Stimulated activated CD4-positive, alpha-beta T cell treated with anti-CD3 and anti-CD28 coated beads, Interleukin-15, amount 100 ng/mL, for 24 hours (primary cell): ENCODE measurements around the gene ANKRD65.
"Not testable (repeated sequence)": the region's sequence is repeated elsewhere in the genome, so short reads cannot be mapped to it uniquely, and the experiment has no call there.

Experiments
- DNase-seq: peaks from one replicate; pipeline ENCODE4 v3.0.0-alpha.2; 2020

ANKRD65 gene

DNA sequence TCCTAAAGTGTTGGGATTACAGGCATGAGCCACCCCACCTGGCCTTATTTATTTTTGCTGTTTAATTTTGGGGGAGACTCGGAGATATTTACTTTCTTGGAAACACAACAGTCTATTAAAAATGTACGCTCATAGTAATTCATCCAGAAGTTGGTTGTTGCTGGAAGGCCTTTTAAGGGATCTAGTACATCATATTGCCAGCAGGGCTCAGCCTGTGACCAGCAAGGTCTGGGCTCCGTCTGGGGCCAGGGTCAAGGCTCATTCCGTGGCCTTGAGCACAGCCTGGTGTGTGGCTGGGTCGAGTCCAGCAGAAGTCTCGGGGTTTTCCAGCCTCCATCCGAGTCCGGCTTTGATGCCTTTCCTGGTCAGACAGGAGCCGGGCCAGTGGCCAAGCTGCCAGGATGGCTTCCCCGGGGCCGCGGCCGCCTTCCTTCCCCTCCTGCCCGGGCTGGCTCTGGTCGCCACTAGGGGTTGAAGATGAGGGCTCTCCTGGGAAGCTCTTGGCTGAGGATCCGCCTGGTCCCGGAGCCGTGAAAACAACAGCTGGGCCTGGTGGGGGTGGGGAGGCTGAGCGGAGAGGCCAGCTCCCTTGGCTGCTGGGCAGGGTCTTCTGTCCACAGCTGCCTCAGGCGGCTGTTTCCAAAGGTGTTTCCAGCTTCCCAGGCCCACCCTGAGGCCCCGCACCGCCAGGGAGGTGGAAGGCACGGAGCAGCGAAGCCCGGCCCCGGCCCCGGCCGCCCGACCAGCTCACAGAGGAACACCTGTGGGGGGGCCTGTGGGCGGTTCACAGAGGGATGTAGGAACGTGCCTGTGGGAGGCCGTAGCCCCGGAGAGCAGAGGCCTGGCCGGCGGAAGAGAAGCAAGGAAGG lies 9.3 kb upstream of the ANKRD65 start:
- DNase-seq: no peak

DNA sequence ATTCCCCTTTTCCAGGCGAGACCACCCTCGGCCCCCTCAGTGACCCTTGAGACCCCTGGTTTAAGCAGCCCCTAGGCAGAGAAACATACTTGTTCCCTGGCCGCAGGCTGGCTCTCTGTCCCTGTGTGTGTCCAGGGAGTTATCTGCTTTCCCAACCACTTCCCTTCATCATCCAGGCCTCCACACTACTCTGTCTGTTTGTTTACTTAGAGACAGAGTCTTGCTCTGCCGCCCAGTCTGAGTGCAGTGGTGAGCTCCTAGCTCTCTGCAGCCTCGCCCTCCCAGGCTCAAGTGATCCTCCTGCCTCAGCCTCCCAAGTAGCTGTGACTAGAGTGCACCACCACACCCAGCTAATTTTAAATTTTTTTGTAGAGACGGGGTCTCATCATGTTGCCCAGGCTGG lies 8.6 kb upstream of the ANKRD65 start:
- no peak for DNase-seq

DNA sequence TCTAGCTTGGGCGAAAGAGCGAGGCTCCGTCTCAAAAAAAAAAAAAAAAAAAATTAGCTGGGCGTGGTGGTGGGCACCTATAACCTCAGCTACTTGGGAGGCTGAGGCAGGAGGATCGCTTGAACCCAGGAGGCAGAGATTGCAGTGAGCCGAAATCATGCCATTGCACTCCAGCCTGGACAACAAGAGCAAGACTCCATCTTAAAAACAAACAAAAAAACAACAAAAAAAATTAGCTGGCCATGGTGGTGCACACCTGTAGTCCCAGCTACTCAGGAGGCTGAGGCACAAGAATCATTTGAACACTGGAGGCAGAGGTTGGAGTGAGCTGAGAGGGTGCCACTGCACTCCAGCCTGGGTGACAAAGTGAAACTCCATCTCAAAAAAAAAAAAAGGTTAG lies 7.9 kb upstream of the ANKRD65 start:
- not testable (repeated sequence) for DNase-seq

DNA sequence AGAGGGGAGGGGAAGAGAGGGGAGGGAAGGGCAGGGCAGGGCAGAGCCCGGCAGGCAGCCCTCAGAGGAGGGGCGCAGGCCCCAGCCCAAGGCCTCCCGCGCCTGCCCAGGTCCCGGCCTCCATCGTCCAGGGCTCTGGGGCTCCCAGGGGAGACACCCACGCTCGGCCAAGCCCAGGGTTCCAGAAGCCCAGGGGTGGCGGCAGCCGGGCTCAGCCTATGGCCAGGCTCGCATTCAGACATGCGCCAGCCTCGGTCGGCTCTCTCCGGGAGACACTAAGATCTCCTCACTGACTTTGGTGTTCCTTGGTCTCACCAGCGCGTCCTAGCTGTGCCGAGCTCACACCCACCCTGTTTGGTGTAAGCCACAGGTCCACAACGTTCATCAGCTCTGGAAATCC lies 7.1 kb upstream of the ANKRD65 start:
- DNase-seq: no peak

DNA sequence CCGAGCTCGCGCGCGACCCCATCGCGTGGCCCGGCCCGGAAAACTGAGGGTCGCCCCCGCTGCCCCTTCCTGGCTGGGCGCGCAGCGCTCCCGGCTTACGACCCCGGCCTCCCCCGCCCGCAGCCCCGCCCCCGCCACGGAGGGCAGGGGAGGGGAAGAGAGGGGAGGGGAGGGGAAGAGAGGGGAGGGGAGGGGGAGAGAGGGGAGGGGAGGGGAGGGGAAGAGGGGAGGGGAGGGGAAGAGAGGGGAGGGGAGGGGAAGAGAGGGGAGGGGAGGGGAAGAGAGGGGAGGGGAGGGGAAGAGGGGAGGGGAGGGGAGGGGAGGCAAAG lies 6.7 kb upstream of the ANKRD65 start:
- DNase-seq: no peak

GRCh38 chr1:1427106-1427819 lies 6.2 kb upstream of the ANKRD65 start:
- no peak for DNase-seq

- DNase-seq: no peak
Observed at GRCh38 chr1:1426496-1427105, 5.5 kb upstream of the ANKRD65 start.

- DNase-seq: no peak
Observed at GRCh38 chr1:1425753-1426495, 4.8 kb upstream of the ANKRD65 start.

DNA sequence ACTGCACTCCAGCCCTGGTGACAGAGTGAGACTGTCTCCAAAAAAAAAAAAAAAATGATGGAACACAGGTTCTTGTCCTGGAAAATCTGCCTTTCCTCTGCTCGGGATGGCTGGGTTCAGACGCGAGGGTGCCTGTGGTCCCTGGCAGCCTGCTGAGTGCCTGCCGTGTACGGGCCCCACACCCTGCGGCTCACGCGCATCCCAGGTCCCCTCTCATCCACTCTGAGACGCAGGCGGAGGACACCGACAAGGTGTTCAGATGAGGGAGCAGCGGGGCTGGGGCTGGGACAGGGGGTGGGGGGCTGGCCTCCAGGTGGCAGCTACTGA lies 4.3 kb upstream of the ANKRD65 start:
- no peak for DNase-seq

GRCh38 chr1:1424707-1425106 lies 3.6 kb upstream of the ANKRD65 start:
- no peak for DNase-seq

DNA sequence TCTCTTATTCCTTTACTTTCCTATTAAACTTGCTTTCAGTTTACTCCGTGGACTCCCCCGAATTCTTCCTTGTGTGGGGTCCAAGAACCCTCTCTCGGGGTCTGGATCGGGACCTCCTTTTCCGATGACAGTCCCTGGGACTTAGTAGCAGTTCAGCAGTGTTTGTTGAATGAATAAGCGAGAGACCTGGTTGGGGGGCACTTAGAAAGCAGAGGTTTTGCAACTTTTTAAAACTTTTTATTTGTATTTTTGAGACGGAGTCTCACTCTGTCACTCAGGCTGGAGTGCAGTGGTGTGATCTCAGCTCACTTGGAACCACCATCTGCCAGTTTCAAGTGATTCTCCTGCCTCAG lies 2.1 kb upstream of the ANKRD65 start:
- no peak for DNase-seq

DNA sequence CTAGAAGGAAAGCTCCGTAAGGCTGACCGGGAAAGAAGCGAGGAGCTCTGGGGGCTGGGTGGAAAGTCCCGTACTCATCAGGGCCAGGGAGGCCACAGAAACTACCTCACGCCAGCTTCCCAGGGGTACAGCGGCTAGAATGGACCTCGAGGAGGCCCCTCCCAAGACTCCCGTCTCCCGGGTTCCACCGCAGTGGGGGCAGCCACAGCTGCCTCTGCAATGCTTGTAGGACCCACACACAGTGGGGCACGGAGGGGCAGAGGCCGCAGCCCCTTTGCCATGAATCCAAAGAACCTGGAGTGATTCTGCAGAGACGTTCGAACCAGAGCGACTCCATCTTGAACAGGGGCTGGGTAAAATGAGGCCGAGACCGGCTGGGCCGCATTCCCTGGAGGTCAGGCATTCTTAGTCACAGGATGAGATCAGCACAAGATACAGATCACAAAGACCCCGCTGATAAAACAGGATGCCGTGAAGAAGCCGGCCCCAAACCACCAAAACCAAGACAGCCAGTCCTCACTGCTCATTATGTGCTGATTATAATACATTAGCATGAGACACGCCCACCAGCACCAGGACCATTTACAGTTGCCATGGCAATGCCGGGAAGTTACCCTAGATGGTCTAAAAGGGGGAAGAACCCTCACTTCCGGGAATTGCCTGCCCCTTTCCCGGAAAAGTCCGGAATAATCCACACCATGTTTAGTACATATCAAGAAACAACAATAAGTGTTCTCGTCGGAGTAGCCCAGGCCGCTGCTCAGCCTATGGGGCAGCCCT lies 1.6 kb upstream of the ANKRD65 start:
- no peak for DNase-seq

- DNase-seq: no peak
Observed at GRCh38 chr1:1421907-1422464, 910 bp upstream of the ANKRD65 start.

GRCh38 chr1:1420654-1421141 lies 378 bp downstream of the ANKRD65 start:
- no peak for DNase-seq

- no peak for DNase-seq
Observed at GRCh38 chr1:1419813-1420653, 1.0 kb downstream of the ANKRD65 start.

- DNase-seq: no peak
Observed at GRCh38 chr1:1419363-1419812, 1.7 kb downstream of the ANKRD65 start.

DNA sequence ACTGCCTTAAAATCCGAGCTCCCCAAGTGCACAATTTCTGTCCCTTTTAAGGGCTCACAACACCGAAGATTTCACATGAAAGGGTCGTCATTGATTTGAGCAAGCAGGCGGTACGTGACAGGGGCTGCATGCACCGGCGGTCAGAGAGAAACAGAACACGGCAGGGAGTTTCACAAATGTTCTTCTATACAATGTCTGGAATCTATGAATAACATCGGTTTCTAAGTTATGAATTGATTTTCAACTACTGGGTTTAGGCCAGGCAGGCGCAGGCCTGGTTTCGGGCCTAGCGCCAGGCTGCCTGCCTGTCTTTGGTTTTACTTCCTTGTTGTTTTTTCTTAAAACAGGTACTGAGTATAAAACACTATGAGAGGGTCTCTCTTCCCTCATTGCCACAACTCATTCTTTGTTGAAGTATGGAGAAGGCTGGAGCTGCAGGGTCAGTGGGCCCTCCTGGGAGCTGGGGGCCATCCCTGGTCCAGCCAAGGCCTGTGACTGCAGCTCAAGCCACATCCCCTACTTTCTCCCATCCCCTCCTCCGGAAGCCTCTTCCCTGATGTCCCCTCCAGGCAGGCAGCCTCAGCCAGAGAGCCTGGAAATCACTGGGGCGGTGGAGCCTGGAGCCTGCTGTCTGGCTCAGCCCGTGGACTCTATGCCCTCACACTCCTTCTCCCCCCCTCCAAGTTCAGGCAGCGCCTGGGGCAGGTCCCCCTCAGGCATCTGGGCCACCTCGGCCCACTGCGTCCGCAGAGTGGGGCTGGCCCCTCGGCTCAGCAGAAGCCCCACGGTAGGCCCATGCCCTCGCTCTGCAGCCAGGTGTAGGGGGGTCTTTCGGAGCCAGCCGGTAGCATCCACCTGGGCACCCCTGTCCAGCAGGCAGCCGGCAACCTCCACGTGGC lies 2.4 kb downstream of the ANKRD65 start:
- no peak for DNase-seq

DNA sequence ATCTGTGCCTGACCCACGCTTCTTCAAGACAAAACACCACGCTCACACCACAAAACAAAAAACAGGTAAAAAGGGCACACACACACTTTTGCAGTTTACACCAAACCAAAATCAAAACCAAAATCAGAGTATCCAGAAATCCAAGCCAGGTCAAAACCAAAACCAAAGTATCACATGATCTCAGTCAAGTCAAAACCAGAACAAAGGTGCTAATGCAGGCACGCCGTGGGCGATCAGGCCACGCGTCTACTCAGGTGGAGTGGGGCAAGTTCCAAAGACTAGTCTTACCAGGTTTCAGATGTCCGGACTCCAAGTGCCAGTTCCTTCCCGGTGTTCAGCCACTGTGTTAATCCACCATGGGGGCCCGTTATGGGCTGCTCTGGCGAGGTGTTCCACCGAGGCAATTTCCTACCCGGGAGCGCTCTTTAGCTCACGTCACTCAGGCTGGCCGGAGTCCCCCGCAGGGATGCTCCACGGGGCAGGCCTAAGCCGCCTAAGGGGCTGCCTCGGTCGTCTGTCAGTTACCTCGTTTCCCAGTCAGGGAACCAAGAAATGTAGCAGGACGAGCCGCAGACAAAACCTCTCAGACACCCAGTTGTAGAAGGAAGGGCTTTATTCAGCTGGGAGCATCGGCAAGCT lies 3.1 kb downstream of the ANKRD65 start:
- not testable (repeated sequence) for DNase-seq

DNA sequence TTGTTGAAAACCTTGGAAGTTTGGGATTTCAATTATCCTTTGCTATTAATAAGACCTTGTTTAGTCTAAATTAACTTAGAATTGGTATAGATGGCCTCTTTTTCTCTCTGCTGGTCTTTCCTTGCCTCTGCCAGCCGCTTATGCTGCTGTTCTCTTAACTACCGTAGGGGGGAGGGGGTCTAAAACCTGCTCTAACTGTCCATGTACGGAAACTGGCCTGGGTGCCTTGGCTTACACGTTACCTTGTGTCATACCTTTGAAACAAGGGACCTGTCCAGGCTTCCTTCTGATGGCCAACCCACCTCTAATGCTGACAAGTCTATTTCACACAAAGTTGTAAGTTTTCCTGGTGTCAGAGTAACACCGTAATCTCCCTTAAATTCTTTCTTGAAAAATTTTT lies 3.7 kb downstream of the ANKRD65 start:
- DNase-seq: not testable (repeated sequence)

DNA sequence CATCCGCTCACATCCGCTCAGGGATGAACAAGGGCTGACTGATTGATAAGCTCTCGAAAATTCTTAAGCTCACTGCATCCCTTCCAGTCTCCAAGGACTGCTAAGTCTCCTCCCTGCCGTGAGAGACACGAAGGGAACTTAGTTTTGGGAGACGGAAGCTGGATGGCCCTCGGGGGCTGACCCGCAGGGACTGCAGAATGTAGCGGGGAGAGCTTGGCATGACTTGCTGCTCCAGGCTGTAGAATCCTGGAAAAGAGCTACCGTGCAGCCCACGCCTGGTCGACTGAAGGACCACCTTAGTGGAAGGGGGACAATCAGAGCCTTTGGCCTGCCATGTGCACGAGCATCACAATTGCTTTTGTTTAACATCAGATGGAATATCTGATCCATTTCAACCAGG lies 5.3 kb downstream of the ANKRD65 start:
- no peak for DNase-seq
